A204.1 (cell line): ENCODE results near the gene TEX28.
"Not testable (repeated sequence)": the region's sequence is repeated elsewhere in the genome, so short reads cannot be mapped to it uniquely, and the experiment has no call there.

ENCODE experiments used
- FAIRE-seq: peaks from 2 replicates; lab custom pipeline; 2012; peaks lifted over from hg19 to GRCh38; lab: Jason Lieb, UNC

TEX28 gene

DNA sequence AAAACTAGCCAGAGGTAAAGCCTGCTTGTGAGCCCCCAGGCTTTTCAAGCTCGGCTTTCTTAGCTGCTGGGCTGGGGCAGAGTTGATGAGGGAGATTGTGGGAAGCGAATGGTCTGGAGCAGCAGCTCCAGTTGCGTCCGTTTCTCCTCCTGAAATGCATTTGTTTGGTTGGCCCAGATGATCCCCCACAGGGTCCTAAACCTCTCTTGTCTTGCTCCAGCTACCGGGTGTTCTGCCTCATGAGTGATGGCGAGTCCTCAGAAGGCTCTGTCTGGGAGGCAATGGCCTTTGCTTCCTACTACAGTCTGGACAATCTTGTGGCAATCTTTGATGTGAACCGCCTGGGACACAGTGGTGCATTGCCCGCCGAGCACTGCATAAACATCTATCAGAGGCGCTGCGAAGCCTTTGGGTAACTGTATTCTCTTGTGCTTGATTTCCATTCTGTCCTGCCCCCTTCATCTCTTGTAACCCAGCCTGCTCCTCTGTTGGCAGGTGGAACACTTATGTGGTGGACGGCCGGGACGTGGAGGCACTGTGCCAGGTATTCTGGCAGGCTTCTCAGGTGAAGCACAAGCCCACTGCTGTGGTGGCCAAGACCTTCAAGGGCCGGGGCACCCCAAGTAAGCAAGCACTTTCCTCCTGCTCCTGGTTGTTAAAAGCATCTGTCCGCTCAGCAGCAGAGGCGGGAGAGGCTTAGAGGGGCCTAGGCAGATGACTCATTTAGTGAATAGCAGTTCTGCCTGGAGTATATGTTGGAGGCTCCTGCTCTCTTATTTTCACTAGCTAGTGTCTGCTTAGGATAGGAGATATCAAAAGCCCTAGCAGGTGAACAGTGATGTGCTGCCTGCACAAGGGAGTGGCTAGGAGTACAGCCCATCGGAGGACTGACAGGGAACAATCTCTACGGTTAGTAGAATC lies 16.0 kb upstream of the TEX28 start:
- no peak for FAIRE-seq

- no peak for FAIRE-seq
These were observed 14.3 kb upstream of the TEX28 start for GRCh38 chrX:154309041-154309775.

DNA sequence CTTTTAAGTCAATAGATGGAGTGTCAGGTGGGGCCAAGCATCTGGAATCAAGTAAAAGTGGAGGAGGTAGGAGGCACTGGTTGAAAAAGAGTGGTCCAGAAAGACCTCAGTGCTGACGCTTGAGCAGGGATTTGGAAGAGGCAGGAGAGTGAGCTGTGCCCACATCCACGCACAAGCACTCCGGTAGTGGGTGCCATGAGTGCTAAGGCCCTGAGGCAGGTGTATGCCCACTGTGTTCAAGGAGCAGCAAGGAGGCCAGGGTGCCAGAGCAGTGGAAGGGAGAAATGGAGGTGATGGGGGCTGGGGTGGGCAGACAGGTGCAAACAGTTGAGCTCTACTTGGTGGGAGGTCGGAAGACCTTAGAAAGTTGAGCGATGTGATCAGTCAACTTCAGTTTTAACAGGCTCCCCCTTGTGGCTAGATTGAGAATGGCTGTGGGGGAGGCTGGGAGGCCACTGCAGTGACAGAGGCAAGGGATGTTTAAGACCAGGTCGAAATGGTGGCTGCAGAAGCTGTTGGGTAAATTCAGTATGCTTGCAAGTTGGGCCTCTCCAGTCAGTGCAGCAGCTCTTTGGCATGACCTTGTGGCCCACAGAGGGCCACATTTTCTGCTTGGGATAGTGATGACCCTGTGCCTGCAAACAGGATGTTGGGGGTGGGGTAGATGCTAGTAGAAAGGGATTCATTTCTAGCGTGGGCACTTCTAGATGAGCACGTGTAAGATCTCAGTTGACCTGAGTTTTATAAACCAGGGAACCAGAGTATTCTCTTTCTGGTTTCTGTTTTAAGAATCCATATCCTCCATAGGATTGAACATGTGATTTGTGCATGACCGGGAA lies 13.4 kb upstream of the TEX28 start:
- FAIRE-seq, result no peak

GRCh38 chrX:154307202-154307601 lies 12.3 kb upstream of the TEX28 start:
- FAIRE-seq, result no peak

- no peak for FAIRE-seq
These were observed 10.7 kb upstream of the TEX28 start for GRCh38 chrX:154305541-154306205.

GRCh38 chrX:154304846-154305245 lies 9.9 kb upstream of the TEX28 start:
- no peak for FAIRE-seq

DNA sequence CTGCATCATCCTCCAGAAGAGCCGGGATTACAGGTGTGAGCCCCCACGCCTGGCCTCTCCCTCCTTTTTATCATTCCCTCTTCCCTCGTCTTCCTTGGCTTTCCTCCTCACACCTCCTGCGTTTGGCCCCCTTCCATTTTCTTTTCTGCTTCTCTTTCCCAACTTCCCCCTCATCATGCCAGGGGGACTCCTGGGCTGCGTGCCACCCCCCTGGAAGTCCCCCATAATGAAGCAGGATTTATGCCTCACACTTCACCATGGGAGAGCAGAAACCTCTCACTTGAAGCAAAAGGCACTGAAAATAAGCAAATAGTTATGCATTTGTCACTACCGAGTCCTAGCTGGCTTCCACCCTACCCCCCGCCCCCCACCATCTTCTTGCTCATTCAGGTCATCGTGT lies 8.6 kb upstream of the TEX28 start:
- FAIRE-seq, result no peak

- FAIRE-seq, result not testable (repeated sequence)
These were observed 8.1 kb upstream of the TEX28 start for GRCh38 chrX:154302998-154303397.

DNA sequence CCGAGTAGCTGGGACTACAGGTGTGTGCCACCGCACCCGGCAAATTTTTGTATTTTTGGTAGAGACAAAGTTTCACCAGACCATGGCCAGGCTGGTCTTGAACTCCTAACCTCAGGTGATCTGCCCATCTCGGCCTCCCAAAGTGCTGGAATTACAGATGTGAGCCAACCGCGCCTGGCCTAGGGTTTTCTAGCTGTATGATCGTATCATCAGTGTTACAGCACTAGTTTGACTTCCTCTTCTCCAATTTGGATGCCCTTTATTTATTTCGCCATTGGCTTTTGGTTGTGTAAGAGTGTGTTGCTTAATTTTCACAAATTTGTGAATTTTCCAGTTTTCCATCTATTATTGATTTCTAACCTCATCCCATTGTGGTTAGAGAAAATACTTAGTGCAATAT lies 5.9 kb upstream of the TEX28 start:
- FAIRE-seq, result no peak

DNA sequence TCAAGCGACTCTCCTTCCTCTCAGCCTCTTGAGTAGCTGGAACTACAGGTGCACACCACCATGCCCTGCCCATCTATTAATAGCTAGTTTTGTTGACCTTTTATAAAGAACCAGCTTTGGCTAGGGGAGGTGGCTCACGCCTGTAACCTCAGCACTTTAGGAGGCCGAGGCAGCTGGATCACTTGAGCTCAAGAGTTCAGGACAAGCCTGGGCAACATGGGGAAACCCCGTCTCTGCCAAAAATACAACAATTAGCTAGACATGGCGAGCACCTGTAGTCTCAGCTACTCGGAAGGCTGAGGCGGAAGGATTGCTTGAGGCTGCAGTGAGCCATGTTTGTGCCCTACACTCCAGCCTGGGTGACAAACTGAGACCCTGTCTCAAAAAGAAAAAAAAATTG lies 3.4 kb upstream of the TEX28 start:
- no peak for FAIRE-seq

GRCh38 chrX:154296731-154297130 lies 1.8 kb upstream of the TEX28 start:
- no peak for FAIRE-seq

GRCh38 chrX:154295664-154296310 lies 863 bp upstream of the TEX28 start, which contains the start of gene TKTL1:
Gene TKTL1 (plus strand): TSS chrX:154295795. CDS start chrX:154295860, 65 bp downstream.
- no peak for FAIRE-seq

DNA sequence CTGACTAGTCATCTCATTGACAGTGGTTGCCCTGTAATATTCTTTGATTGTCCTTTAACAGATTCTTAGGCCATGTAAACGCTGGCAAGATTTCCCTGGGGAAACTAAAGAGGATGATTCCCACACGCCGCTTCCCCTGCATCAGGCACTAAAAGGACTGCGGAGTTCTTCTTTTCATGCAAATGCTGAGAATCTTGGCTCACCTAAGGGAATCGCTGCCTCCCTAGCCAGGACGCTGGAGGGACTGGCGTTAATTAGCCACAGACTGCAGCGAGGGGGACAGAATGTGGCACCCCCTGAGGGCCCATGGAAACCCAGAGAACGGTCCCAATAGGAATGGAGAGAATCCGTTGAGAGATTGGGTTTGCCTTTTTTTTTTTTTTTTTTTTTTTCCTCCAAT lies 8.5 kb downstream of the TEX28 start:
- not testable (repeated sequence) for FAIRE-seq

- not testable (repeated sequence) for FAIRE-seq
These were observed 10.2 kb downstream of the TEX28 start for GRCh38 chrX:154284489-154285338.

- not testable (repeated sequence) for FAIRE-seq
These were observed 25.7 kb downstream of the TEX28 start for GRCh38 chrX:154269245-154269644.

DNA sequence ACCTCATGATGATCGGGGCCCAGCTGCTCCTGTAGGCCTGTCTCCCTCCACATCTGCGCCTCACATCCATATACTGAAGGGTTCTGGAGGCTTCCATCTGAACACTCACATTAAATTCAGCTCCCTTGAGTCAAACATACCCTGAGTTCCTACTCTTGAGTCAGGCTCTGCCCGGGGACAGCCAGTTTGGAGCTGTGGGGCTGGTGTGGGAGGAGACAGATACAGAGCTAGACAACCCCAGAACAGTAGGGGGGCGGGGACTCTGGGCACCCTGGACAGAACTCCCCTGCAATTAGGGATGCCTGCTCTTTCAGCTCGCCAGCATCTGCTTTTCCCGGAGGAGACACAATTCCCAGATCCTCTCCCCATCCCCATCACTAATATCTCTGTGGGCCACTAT lies 31.9 kb downstream of the TEX28 start:
- FAIRE-seq, result not testable (repeated sequence)

DNA sequence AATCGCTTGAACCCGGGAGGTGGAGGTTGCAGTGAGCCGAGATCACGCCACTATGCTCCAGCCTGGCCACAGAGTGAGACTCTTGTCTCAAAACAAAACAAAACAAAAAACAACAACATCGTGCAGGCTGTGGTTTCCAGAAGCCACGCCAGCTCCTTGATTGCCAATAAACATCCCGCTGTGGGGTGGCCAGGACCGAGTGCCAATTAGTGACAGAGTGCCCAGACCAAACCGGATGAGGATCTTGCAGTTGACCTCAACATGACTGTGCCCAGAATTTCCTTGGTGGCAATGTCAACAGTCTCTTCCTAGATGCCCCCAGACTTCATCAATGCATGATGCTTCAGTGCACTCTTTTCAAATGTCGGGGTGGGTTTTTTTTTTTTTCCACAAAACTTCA lies 36.2 kb downstream of the TEX28 start:
- FAIRE-seq, result not testable (repeated sequence)

- FAIRE-seq, result not testable (repeated sequence)
These were observed 37.6 kb downstream of the TEX28 start, which contains the start of gene OPN1MW3 for GRCh38 chrX:154257282-154257681. Gene OPN1MW3 (plus strand): TSS chrX:154257582. CDS start chrX:154257620, 38 bp downstream.

DNA sequence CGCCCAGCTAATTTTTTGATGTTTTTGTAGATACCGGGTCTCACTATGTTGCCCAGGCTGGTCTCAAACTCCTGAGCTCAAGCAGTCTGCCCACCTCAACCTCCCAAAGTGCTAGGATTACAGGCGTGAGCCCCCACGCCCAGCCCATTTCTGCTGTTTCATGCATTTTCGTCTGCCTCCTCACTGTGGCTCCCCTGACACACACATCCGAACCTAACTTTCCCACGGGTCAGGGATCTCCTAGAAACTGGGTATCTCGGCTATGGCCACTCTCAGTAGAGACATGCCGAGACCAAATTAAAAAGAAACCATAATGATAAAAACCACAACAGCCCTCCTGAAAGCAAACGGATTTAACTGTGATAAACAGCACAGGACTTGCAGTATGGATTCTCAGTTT lies 46.8 kb downstream of the TEX28 start:
- not testable (repeated sequence) for FAIRE-seq

DNA sequence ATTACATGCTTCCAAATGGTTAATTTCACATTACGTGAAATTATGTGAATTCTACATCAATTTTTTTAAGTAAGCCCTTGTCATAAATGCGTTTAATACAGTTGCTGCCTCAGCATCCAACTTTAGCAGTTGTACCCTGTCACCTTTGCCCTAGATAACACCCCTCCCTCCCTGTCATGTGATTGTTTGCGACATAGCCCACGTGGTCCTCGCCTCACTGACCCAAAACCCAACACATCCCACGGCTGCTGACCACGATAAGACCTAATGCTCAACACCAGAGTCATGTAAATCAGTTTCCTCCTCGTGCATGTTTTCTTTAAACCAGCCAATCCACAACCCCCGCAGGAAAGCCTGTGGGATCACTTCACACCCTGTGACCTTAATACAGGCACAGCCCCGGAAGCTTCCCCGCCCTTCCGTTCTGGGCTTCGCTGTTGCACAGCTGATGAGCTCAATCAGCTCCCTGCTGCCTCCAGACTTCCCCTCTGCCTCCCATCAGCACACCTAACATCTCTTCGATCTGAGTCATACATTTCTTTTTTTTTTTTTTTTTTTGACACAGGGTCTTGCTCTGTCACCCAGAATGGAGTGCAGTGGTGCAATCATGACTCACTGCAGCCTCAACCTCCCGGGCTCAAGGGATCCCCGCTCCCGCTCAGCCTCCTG lies 47.4 kb downstream of the TEX28 start:
- not testable (repeated sequence) for FAIRE-seq
